Umbilical cord (tissue), 2 donors: ENCODE measurements around the gene COL6A5. TPM values are rescaled to one million over a fixed set of nuclear protein-coding genes. Genes with fewer than 3 reads are reported as not detected.
"Not testable (repeated sequence)": the region's sequence is repeated elsewhere in the genome, so short reads cannot be mapped to it uniquely, and the experiment has no call there.

ENCODE experiments used
- DNase-seq: peaks from one replicate; pipeline ENCODE4 v3.0.0-alpha.2; 2015; ENCODE audit warnings: low spot score
- total RNA-seq: library from RNA; depleted of rRNA; stranded (reverse); fragments of >200 nt; gene quantifications from one replicate; pipeline ENCODE4 v1.2.3, GENCODE V29; 2014; ENCODE audit warnings: low replicate concordance; ENCODE audit not compliant: insufficient read depth

Gene COL6A5
- total RNA-seq, 1 donor from 2014 or later: 3.6 TPM

- DNase-seq: no peak
Measured at GRCh38 chr3:130386604-130387263, 41.3 kb downstream of the COL6A5 start.

DNA sequence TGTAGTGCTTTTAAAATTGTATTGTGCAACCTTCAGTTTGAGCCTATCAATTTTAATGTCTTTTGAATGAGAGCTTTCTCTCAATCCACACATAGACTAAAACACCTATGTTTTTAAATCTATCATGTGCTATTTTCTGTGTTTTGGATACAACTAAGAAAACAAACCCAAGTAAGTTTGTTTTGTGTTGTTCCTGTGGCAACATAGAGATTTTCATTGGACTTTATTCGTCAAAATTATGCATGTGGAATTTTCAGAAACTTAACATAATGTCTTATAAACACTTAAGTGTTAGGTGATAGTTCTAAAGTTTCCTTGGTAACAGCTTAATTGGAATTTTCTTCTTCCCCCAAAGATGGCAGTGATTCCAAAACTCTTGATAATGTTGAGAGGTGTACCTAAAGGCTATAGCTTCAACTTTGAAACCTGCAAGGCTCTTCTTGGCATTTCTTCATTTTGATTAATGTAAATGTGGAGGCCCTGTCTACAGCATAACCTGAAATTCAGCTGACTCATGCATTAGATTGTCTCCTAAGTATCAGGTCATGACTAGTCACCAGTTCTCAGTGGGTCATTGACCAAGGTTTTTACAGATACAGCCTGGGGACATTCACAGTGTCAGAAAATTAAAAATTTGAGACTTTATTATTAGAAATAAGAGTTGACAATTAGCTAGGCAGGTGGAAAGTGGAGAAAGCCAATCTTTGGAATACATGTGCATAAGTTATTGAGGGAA, 44.4 kb downstream of the COL6A5 start:
- DNase-seq: no peak

DNA sequence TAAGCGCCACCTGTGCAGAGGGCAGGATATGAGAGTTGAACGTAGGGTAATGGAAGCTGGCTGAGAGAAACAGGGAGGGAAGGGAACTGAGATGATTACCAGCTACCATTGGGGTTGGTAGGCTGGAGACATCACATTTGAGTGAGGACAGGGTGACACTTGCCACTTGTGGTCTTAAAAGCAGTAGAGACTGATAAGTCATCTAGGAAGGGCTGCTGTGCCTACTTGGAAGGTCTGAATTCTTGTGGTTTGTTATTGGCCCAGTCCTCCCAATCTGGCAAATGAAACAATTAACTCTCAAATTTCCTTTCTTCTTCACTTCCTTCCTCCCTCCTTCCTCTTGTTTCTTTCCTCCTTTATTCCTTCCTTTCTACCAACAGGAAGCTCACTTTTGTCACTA, 46.8 kb downstream of the COL6A5 start:
- no peak for DNase-seq

DNA sequence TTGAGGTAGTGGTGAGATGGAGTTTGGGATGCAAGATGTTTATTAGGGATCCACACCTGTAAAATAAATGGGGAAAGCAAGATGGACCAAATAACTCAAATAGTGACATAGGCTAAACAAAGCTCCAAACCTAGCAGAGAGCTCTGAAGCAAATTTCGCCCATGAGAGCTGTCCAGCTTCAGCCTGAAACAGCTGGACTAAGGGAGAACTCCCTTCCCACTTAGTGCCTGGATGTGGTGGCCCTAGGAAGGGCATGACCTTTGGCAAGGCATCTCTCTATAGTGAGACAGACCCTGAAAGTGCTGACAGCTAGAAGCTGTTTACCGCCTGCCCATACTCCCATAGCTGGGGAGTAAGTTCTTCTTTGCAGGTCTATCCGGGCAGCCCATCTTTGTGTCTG, 48.1 kb downstream of the COL6A5 start:
- DNase-seq: no peak

DNA sequence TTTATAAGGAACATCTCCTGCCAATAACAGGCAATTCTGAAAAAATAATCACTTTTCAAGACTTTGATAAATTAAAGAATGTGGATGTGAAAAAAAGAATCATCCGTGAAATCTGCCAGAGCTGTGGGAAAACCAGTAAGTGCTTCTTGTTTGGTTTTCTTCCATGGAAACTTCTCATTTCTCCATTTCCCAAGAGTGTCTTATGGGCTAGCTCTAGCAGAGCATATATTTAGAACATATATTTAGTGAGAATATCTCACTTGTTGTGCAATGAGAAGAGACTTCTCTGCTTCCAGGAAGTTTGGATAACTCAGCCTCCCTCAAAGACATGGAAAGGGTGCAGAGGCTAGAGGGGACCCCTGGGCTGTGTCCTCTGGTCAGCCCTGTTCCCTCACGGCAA, 49.9 kb downstream of the COL6A5 start:
- no peak for DNase-seq

DNA sequence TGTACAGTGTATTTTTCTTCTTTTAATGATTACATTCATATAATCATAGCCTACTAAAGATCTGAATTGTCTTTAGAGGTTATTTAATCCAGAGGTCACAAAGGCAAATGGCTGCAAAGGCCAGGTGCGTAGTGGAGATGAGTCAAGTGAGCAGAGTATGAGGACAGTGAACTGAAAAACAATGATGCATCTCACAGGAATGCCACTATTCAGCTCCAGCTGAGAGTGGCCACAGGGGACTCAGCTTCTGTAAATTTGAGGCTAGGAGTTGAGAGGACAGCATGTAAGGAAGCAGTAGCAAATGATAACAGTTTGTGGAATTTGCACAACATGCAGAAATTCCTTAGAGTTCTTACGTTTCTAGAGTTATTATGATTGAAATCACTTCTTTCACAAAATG, 50.4 kb downstream of the COL6A5 start:
- DNase-seq: peak; percentile 10

- no peak for DNase-seq
Measured at GRCh38 chr3:130404401-130404800, 58.9 kb downstream of the COL6A5 start.

GRCh38 chr3:130405956-130406355, 60.5 kb downstream of the COL6A5 start:
- no peak for DNase-seq

GRCh38 chr3:130408253-130408652, 62.8 kb downstream of the COL6A5 start:
- DNase-seq: not testable (repeated sequence)

- DNase-seq: no peak
Measured at GRCh38 chr3:130411320-130411719, 65.8 kb downstream of the COL6A5 start.

- DNase-seq: no peak
Measured at GRCh38 chr3:130412991-130413560, 67.6 kb downstream of the COL6A5 start.

- no peak for DNase-seq
Measured at GRCh38 chr3:130414457-130414856, 69.0 kb downstream of the COL6A5 start.

DNA sequence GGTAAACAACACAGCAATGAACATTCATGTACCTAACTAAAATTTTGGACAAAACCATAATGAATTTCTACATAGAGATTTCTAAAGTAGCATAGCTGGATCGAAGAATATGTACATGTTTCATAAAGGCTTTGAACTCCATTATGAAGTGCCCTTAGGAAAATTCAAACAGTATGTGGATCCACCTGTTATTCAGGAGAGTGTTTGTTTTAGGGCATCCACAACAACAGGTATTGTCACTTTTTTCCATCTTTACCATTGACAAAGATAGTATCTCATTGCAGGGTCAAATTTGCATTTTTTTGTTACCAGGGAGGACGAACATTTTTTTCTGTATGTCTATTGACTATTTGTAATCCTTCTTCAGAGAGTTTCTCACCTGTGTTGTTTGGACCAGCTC, 75.0 kb downstream of the COL6A5 start:
- DNase-seq: no peak

DNA sequence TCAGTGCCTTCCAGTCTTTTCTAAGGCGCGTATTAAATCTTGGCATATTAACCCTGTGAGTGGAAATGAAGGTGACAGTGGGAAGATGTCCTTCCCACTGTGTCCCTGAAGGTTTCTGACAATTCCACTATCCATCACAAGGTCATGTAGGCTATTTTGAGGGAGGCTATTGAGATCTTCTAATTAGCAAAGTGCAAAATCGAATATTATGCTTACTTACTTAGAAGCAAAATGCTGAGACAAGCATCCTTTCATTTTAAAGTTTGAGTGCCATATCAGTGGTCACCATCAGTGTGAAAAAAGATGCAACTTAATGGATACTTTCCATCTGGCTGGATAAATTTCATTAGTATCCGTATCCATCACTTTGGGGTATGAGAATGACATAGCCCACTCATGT, 77.6 kb downstream of the COL6A5 start:
- no peak for DNase-seq

DNA sequence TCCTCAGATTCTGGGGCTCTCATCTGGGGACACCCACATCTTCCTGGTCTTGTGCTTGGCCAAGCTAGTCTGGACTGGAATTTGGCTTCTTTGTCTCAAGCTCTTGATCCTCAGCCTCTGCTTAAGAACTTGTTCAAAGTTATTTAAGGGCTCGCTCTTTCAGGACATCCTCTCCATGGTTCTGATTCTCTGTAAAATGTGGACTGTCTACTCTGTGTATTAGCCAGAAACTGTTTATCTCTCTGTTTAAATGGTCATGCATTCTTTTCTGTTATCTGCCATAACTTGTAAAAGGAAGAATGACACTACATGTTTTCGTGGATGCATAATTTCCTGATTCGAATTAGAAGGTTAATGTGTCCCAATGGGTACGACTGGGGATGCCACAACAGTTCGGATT, 79.4 kb downstream of the COL6A5 start:
- no peak for DNase-seq

GRCh38 chr3:130425484-130425883, 80.0 kb downstream of the COL6A5 start:
- DNase-seq: no peak

GRCh38 chr3:130426206-130426605, 80.7 kb downstream of the COL6A5 start:
- no peak for DNase-seq

DNA sequence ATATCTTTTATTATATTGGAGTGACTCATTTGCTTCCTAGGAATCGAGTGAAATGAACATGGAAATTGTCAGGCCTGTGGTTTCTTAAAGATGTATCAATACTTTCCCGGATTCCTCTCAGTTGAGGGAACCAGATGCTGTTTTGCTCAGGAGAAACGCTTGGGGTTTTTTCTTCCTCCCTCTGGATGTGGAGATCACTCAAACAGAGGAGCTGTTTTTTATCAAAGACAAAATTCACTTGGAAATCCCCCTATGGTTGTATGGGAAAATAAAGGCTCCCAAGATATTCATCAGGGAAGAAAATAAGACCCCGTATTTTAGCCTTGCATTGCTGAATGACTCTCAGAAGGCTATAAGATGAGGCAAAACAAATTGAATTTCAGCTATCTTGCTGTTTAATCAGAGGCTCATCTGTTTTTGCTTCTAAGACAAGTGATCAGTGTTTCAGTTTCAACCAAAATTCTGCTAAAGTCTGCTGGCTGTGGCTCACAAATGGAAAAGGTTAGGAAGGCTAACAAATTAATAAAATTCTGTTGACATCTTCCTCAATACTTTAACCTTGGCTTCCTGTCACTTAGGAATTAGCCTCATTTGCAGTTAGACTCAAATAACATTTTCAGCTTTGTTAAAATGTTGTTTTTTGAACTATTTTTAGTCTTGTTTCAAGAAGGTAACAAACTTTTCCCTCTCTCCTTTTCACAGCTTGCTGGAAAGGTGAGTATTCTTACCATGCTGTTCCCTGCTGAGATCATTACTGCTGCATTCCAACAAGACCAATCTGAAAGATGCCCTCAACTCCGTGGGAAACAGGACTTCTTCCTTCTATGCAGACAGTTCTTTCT, 83.6 kb downstream of the COL6A5 start:
- no peak for DNase-seq

DNA sequence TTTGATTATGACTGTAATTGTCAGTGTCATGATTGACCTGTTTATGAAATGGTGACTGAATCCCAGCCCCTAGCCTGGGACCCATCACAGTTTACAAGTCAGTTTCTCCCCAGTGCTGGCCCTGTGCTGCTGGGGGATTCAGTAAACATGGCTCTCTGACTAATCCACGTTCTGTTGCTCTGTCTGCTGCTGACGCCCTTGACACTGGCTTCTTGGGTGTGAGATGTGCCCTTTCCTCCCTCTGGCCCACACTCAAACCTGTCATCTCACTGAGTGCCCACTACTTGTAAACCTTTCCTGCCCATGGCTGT, 84.2 kb downstream of the COL6A5 start:
- no peak for DNase-seq

GRCh38 chr3:130430266-130430665, 84.8 kb downstream of the COL6A5 start:
- peak; percentile 55 for DNase-seq

DNA sequence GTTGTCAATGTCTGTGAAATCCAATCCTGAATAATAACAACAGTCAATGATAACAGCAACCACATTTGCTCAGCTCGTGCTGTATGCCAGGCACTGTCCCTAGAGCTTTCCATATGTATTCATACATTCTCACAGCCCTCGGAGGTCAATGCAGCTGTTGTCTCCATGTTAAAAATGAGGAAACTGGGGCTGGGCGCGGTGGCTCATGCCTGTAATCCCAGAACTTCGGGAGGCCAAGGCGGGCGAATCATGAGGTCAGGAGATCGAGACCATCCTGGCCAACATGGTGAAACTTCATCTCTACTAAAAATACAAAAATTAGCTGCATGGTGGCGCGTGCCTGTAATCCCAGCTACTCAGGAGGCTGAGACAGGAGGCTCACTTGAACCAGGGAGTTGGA, 86.6 kb downstream of the COL6A5 start:
- DNase-seq: not testable (repeated sequence)

GRCh38 chr3:130433306-130433705, 87.8 kb downstream of the COL6A5 start:
- peak; percentile 81 for DNase-seq
